SKM-1 treated with dmso at 0.1 percent for 144 hours (cell line): Measurements from ENCODE around the gene EXD3.

Experiments used
- DNase-seq: peaks from one replicate; lab custom pipeline; 2025; ENCODE audit not compliant: unreplicated experiment; lab: John Stamatoyannopoulos, UW

The EXD3 gene

GRCh38 chr9:137367506-137368430, 55.2 kb downstream of the EXD3 start:
- no peak for DNase-seq

DNA sequence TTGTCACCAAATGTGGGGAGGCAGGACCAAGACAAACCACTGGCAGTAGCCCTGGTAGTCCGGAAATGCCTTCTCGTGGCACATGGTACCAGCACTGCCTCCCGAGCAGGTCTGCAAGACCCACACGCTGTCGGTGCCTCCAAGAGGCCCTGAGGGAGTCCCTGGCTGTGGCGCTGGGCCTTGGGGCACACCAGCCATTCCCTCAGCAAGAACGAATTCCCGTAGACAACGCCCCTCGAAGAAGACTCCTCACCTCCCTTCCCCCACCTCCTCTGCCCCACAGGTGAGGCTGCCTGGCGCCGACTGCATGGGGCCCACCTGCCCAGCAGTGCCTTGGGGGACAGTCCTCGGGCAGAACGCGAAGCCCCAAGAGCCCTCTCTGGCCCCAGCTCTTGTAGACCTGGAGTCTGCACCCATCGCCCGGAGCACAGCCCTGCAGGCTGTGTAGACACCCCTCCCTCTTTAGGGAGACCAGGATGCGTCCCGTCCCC, 56.0 kb downstream of the EXD3 start:
- no peak for DNase-seq

DNA sequence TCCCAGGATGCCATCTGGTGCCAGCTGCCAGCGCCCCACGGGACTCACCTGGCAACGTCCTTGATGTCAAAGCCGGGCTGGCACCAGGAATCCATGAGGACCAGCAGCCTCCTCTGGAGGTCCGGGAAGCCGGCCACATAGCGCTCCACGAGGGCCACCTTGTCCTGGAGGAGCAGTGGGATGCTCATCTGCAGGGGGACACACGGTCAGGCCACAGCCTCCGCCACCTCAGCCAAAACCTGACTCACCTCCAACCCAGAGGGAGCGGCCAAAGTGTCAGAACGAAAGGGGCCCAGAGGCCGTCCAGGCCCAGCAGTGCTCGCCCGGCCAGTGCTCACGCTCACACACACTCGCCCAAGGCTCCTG, 56.5 kb downstream of the EXD3 start:
- DNase-seq: no peak

DNA sequence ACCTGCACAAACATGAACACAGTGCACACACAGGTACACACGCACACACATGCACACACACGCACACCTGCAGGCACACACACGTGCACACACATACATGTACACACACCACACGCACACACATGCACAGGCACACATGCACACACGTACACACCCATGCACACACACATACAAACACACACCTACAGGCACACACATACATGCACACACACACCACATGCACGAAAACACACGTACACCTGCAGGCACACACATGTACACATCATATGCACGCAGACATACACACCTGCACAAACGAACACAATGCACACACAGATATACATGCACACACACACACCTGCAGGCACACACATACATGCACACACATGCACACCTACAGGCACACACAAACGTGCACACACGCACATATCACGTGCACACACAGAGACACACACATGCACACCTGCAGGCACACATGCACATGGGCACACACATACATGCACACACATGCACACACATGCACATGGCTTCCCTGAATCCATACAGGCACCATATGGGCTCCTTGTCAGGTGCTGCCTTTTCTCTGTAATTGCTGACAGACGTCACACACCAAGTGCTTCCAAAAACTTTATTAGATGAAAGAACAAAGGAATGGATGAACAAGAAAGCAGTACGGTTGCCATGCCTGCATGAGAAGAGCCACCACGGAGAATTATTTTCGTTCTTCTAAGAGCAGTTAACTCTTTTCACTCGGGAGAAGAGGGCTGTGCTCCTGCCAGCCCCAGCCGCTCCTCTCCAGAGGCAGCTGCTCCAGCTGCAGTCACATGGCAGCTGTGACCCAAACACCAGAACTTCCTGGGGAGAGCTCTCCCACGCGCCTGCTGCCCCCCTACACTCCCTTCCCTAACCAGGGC, 57.2 kb downstream of the EXD3 start:
- no peak for DNase-seq

- peak; percentile 38 for DNase-seq
These were observed 57.9 kb downstream of the EXD3 start for GRCh38 chr9:137365056-137365455.

GRCh38 chr9:137359850-137360249, 63.1 kb downstream of the EXD3 start:
- no peak for DNase-seq

DNA sequence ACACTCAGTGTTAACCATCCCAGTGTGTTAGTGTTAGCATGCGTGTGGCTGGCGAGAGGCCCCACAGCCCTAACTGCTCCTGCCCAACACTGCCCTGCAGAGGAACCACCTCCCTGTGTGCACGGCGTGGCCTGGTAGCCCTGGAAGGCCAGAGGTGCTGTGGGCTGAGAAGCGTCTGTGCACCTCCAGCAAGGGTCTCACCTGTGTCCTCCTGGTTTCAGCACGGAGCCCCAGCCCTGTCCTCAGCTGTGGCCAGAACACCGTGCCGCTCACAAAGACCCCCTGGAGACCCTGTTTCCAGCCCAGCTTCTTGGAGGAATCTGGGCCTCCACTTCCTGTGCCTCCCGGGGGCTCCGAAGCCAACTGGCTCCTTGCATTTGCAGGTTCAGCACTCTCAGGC, 64.8 kb downstream of the EXD3 start:
- no peak for DNase-seq

DNA sequence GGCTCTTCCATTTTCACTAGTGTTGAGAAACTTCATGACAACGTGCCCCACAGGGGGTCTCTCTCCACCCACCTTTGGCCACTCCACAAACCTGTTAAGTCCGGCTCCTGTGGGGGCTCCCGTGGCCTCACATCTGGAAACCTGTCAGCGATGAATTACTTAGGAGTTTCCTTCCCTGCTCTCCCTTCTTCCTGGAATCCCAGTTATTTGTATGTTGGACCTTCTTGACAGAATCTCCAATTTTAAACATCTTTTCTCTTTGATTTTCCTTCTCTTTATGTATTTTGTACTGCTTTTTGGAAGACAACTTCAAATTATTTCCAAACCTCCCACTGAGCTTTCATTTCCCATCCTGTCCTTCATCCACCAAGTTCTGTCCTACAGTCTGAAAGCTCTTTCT, 65.8 kb downstream of the EXD3 start:
- no peak for DNase-seq

- DNase-seq: no peak
These were observed 67.1 kb downstream of the EXD3 start for GRCh38 chr9:137355761-137356365.

- DNase-seq: no peak
These were observed 67.9 kb downstream of the EXD3 start for GRCh38 chr9:137354845-137355760.

- DNase-seq: no peak
These were observed 68.7 kb downstream of the EXD3 start for GRCh38 chr9:137354153-137354844.

GRCh38 chr9:137353223-137354152, 69.5 kb downstream of the EXD3 start:
- no peak for DNase-seq

GRCh38 chr9:137352511-137353222, 70.3 kb downstream of the EXD3 start:
- DNase-seq: no peak

DNA sequence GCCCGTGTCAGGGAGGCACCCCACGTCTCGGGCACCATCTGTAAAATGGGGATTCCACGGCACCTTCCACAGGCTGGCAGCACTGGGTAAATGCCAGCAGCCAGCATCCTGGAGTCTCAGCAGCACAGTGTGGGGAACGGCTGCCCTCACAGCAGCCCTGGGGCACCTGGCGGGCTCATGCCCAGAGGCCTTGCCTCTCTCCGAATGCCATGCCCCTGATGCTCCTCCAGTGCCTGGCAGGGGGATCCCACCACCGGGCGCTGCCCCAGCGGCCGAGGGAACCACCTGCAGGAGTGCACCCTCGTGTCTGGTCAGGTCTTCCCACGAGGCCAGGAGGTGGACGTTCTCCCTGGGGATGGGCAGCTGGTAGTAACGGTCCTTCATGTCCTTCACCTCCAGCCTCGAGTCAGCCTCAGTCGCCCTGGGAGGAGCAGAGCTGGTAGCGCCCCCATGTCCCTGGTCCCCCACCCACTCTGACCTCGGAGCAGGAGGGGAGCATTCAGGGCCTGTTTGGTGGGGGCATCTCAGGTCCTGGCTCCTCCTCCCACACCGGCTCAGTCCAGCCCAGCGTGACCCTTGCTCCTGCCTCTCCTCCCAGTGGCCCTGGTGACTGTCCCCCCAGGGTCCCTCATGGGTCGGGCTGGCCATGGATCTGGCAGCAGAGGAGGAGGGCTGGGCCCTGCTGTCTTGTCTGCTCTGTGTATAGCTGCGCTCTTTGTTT, 71.0 kb downstream of the EXD3 start:
- no peak for DNase-seq

- no peak for DNase-seq
These were observed 72.0 kb downstream of the EXD3 start for GRCh38 chr9:137350696-137351584.

DNA sequence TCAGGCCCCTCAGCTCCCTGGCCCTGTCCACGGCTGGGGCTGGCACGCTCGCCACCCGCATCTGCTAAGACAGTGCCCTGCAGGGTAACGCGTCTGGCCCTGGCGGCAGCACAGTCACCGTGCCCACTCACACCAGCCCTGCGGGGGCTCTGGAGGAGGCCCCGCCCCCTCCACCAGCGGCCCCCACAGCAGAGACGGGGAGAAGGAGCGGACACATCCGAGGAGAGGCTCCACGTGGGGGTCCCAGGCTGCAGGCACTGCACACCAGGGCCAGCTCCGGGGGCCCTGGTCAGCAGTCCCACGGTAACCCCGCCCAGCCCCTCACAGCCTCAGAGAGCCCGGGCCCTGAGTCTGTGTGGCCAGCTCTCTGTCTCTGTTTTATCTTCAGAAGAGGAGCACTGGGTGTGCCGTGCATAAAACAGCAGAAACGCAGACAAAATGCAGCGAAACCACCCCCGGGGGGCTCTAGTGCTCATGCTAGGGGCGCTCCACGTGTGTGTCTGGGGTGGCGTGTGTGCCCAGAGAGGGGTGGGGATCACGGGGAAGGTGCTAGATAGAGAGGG, 73.4 kb downstream of the EXD3 start:
- DNase-seq: no peak
